Kidney epithelial cell (primary cell): ENCODE results near the gene SMOC1. TPM values are rescaled to one million over a fixed set of nuclear protein-coding genes. Genes with fewer than 3 reads are reported as not detected.

ENCODE experiments used
- DNase-seq: peaks from one replicate; pipeline ENCODE4 v3.0.0-alpha.2; 2010; ENCODE audit warnings: low read depth
- H3K27me3 ChIP-seq: 2 replicates; pipeline ENCODE4 v1.6.0; 2011; ENCODE audit warnings: low read length; ENCODE audit not compliant: control insufficient read depth, insufficient read depth
- H3K36me3 ChIP-seq: 2 replicates; pipeline ENCODE4 v1.5.1; 2011; ENCODE audit warnings: low read length; ENCODE audit not compliant: control insufficient read depth, insufficient read depth
- H3K4me3 ChIP-seq: 2 replicates; pipeline ENCODE4 v1.5.1; 2011; ENCODE audit warnings: low read depth, mild to moderate bottlenecking, control low read depth, low read length
- CTCF ChIP-seq: IDR thresholded peaks from 2 replicates; pipeline ENCODE4 v1.5.1; 2011; ENCODE audit warnings: mild to moderate bottlenecking, moderate library complexity, low read length, control low read depth, inconsistent platforms; ENCODE audit not compliant: insufficient read depth, poor library complexity, severe bottlenecking
- total RNA-seq: library from RNA; depleted of rRNA; stranded (reverse); fragments of >200 nt; gene quantifications from 2 replicates; pipeline ENCODE4 v1.2.3, GENCODE V29; 2015

The SMOC1 gene
- total RNA-seq, 1 donor from 2014 or later: 2.7 TPM

GRCh38 chr14:69850736-69851112 is 28.5 kb upstream of the SMOC1 start:
- no peak overlapping the region for H3K4me3 ChIP-seq
- no peak for DNase-seq
- no peak for TF ChIP-seq CTCF
- peaks cover 4% of the 10 kb centered on the region for H3K27me3 ChIP-seq
- no peaks in the 10 kb centered on the region for H3K36me3 ChIP-seq

- no peak overlapping the region for H3K4me3 ChIP-seq
- peaks cover 4% of the 10 kb centered on the region for H3K27me3 ChIP-seq
- TF ChIP-seq CTCF: no peak
- no peak for DNase-seq
- no peaks in the 10 kb centered on the region for H3K36me3 ChIP-seq
Measured at GRCh38 chr14:69852531-69853321, 26.5 kb upstream of the SMOC1 start.

- H3K27me3 ChIP-seq: peaks cover 5% of the 10 kb centered on the region
- H3K36me3 ChIP-seq: no peaks in the 10 kb centered on the region
- TF ChIP-seq CTCF: no peak
- DNase-seq: no peak
- H3K4me3 ChIP-seq: no peak overlapping the region
Measured at GRCh38 chr14:69853774-69854173, 25.4 kb upstream of the SMOC1 start.

GRCh38 chr14:69854598-69854997 is 24.6 kb upstream of the SMOC1 start:
- no peak for TF ChIP-seq CTCF
- no peaks in the 10 kb centered on the region for H3K36me3 ChIP-seq
- peaks cover 6% of the 10 kb centered on the region for H3K27me3 ChIP-seq
- no peak for DNase-seq
- no peak overlapping the region for H3K4me3 ChIP-seq

GRCh38 chr14:69855180-69855832 is 23.9 kb upstream of the SMOC1 start:
- H3K27me3 ChIP-seq: peaks cover 6% of the 10 kb centered on the region
- H3K4me3 ChIP-seq: no peak overlapping the region
- no peak for DNase-seq
- H3K36me3 ChIP-seq: no peaks in the 10 kb centered on the region
- no peak for TF ChIP-seq CTCF
